Liver (tissue), 9 donors: ENCODE results near the gene USHBP1. TPM values are rescaled to one million over a fixed set of nuclear protein-coding genes. Genes with fewer than 3 reads are reported as not detected.

ENCODE experiments used
- DNase-seq: peaks from one replicate; pipeline ENCODE4 v3.0.0-alpha.2; 2017; ENCODE audit warnings: low spot score
- H3K27ac ChIP-seq, 2 donors: one replicate each; pipeline ENCODE4 v1.7.0; 2013; ENCODE audit warnings: inconsistent platforms in 2 of 2, low read length in 2 of 2, control low read depth in 1 of 2, low read depth in 1 of 2, mild to moderate bottlenecking in 1 of 2
- H3K27me3 ChIP-seq, 4 donors: one replicate each; pipeline versions ENCODE4 v1.6.1 to v1.7.0; 2013; ENCODE audit warnings: low read length in 3 of 4, inconsistent platforms in 1 of 4, mild to moderate bottlenecking in 1 of 4, moderate library complexity in 1 of 4; ENCODE audit not compliant: control insufficient read depth in 4 of 4, insufficient read depth in 4 of 4
- H3K36me3 ChIP-seq, 4 donors: one replicate each; pipeline versions ENCODE4 v1.6.1 to v1.7.0; 2013; ENCODE audit warnings: low read length in 3 of 4, mild to moderate bottlenecking in 3 of 4, low read depth in 1 of 4, moderate library complexity in 1 of 4; ENCODE audit not compliant: control insufficient read depth in 4 of 4, insufficient read depth in 3 of 4
- H3K4me1 ChIP-seq, 4 donors: one replicate each; pipeline versions ENCODE4 v1.6.1 to v1.7.0; 2013; ENCODE audit warnings: low read length in 3 of 4, mild to moderate bottlenecking in 3 of 4, moderate library complexity in 1 of 4; ENCODE audit not compliant: control insufficient read depth in 4 of 4, insufficient read depth in 4 of 4
- H3K4me3 ChIP-seq, 3 donors: one replicate each; pipeline versions ENCODE4 v1.6.1 to v1.7.0; 2013; ENCODE audit warnings: low read length in 3 of 3, control low read depth in 1 of 3, low read depth in 1 of 3, mild to moderate bottlenecking in 1 of 3
- H3K9ac ChIP-seq, 2 donors: one replicate each; pipeline ENCODE4 v1.7.0; 2013; ENCODE audit warnings: low read length in 2 of 2, mild to moderate bottlenecking in 2 of 2, moderate library complexity in 2 of 2, control low read depth in 1 of 2, low read depth in 1 of 2
- H3K9me3 ChIP-seq, 4 donors: one replicate each; pipeline versions ENCODE4 v1.6.1 to v1.7.0; 2013; ENCODE audit warnings: low read length in 3 of 4; ENCODE audit not compliant: control insufficient read depth in 4 of 4
- ATF3 ChIP-seq: IDR thresholded peaks from 2 replicates; pipeline ENCODE4 v1.6.1; 2016; ENCODE audit warnings: antibody characterized with exemption
- CTCF ChIP-seq: fragments of 150-350 bp; IDR thresholded peaks from 2 replicates; pipeline ENCODE4 v1.5.1; 2017; ENCODE audit warnings: improper control_type of control experiment, low read depth, low read length; ENCODE audit not compliant: missing input control
- EGR1 ChIP-seq, 2 donors: IDR thresholded peaks; 2 replicates each; pipeline ENCODE4 v1.6.1; 2016 to 2018; ENCODE audit warnings: antibody characterized with exemption in 2 of 2, low read depth in 2 of 2
- FOXA1 ChIP-seq: IDR thresholded peaks from 2 replicates; pipeline ENCODE4 v1.6.1; 2016; ENCODE audit warnings: antibody characterized with exemption
- FOXA2 ChIP-seq: IDR thresholded peaks from 2 replicates; pipeline ENCODE4 v1.6.1; 2016; ENCODE audit warnings: antibody characterized with exemption
- GABPA ChIP-seq, 2 donors: IDR thresholded peaks in 1 of 2; conservative IDR thresholded peaks in 1 of 2; 2 replicates each; pipeline ENCODE4 v1.6.1; 2016; ENCODE audit warnings: antibody characterized with exemption in 2 of 2, mild to moderate bottlenecking in 1 of 2, moderate library complexity in 1 of 2
- HNF4A ChIP-seq, 2 donors: conservative IDR thresholded peaks; 2 replicates each; pipeline ENCODE4 v1.6.1; 2016; ENCODE audit warnings: antibody characterized with exemption in 2 of 2, mild to moderate bottlenecking in 2 of 2
- HNF4G ChIP-seq: IDR thresholded peaks from 2 replicates; pipeline ENCODE4 v1.6.1; 2016; ENCODE audit warnings: antibody characterized with exemption
- JUND ChIP-seq, 2 donors: IDR thresholded peaks; 2 replicates each; pipeline ENCODE4 v1.6.1; 2016; ENCODE audit warnings: antibody characterized with exemption in 2 of 2
- MAX ChIP-seq: IDR thresholded peaks from 2 replicates; pipeline ENCODE4 v1.6.1; 2016; ENCODE audit warnings: antibody characterized with exemption
- NR2F2 ChIP-seq: IDR thresholded peaks from 2 replicates; pipeline ENCODE4 v1.6.1; 2016; ENCODE audit warnings: antibody characterized with exemption
- RAD21 ChIP-seq, 2 donors: IDR thresholded peaks; 2 replicates each; pipeline ENCODE4 v1.6.1; 2016; ENCODE audit warnings: antibody characterized with exemption in 2 of 2, mild to moderate bottlenecking in 2 of 2
- REST ChIP-seq: IDR thresholded peaks from 2 replicates; pipeline ENCODE4 v1.6.1; 2016; ENCODE audit warnings: antibody characterized with exemption, mild to moderate bottlenecking
- RXRA ChIP-seq, 2 donors: IDR thresholded peaks; 2 replicates each; pipeline ENCODE4 v1.6.1; 2017 to 2018; ENCODE audit warnings: antibody characterized with exemption in 2 of 2, mild to moderate bottlenecking in 1 of 2
- SP1 ChIP-seq: IDR thresholded peaks from 2 replicates; pipeline ENCODE4 v1.6.1; 2018; ENCODE audit warnings: antibody characterized with exemption, mild to moderate bottlenecking
- TAF1 ChIP-seq: conservative IDR thresholded peaks from 2 replicates; pipeline ENCODE4 v1.6.1; 2016; ENCODE audit warnings: antibody characterized with exemption, mild to moderate bottlenecking
- YY1 ChIP-seq: IDR thresholded peaks from 2 replicates; pipeline ENCODE4 v1.6.1; 2016; ENCODE audit warnings: antibody characterized with exemption, mild to moderate bottlenecking
- ZBTB33 ChIP-seq: IDR thresholded peaks from 2 replicates; pipeline ENCODE4 v1.6.1; 2016; ENCODE audit warnings: antibody characterized with exemption
- WGBS: extraction: QIAGEN DNeasy Blood & Tissue Kit; methylation state at CpG from one replicate; pipeline ENCODE4 v1.1.7; 2013; 5-methylcytosine and 5-hydroxymethylcytosine counted together
- polyA plus RNA-seq, 2 donors: library from polyadenylated mRNA; stranded (reverse) in 1 of 2; unstranded in 1 of 2; fragments of 200-250 nt in 1 of 2; fragments of >200 nt in 1 of 2; fragmentation: Nextera tagmentation in 1 of 2; extraction: Ambion mirVana in 1 of 2; gene quantifications; one replicate each; pipeline versions ENCODE4 v1.2.1 to v1.2.3, GENCODE V29; 2013 to 2015
- total RNA-seq, 2 donors: library from RNA; depleted of rRNA; stranded (reverse); fragments of >200 nt; gene quantifications; one replicate each; pipeline ENCODE4 v1.2.3, GENCODE V29; 2014
- donor health status: healthy.
- donor health status: healthy.
- donor health status: healthy.
- donor health status: healthy.
- donor health status: healthy.

The USHBP1 gene
- total and polyA plus RNA-seq, 4 donors, result 1.2 to 2.6 (median 1.9) TPM

- WGBS, result under 1% methylated on average over 55 of the region's 55 CpGs
- Histone ChIP-seq H3K9ac (peak within 1 kb of the TSS; percentile 68 to 79), H3K36me3 (no peaks in the 10 kb centered on the region), H3K4me1 (peaks cover 10 to 58% (median 46%) of the 10 kb centered on the region in 4 donors), H3K4me3 (peak within 1 kb of the TSS; percentile 78 to 94 (median 81)), H3K27ac (peak within 1 kb of the TSS; percentile 88 to 93), H3K27me3 (no peaks in the 10 kb centered on the region), H3K9me3 (no peaks in the 10 kb centered on the region)
- TF ChIP-seq RXRA (IDR thresholded peaks at IDR 0.05) (peak in 1 of 2 donors; percentile 3), HNF4A (conservative IDR thresholded peaks at IDR 0.05) (peak; percentile 60), RAD21 (IDR thresholded peaks at IDR 0.05) (peak; percentile 77 to 83), HNF4G (no peak), ZBTB33 (peak; percentile 66), GABPA (IDR thresholded peaks at IDR 0.05 in 1 of 2, conservative IDR thresholded peaks at IDR 0.05 in 1 of 2) (peak in 1 of 2 donors; percentile 80), SP1 (peak; percentile 68), FOXA2 (no peak), NR2F2 (peak; percentile 18), TAF1 (peak; percentile 36), REST (peak; percentile 78), ATF3 (peak; percentile 18), YY1 (peak; percentile 65), JUND (IDR thresholded peaks at IDR 0.05) (peak in 1 of 2 donors; percentile 42), EGR1 (IDR thresholded peaks at IDR 0.05; ENCODE audit: low read depth in 2 of 2) (peak; percentile 46 to 59), MAX (peak; percentile 58), FOXA1 (no peak), CTCF (peak; percentile 89)
- DNase-seq, result peak; percentile 93
These were observed 41.2 kb upstream of the USHBP1 start, which contains the start of gene MRPL34 for GRCh38 chr19:17305517-17306284. Gene MRPL34 (plus strand): TSS chr19:17305872. CDS start chr19:17305893, 21 bp downstream.
